Upper lobe of right lung (tissue), 1 donor: ENCODE measurements around the gene GHITM. TPM values are rescaled to one million over a fixed set of nuclear protein-coding genes. Genes with fewer than 3 reads are reported as not detected.

Experiments
- ATAC-seq: fragments of 200-7000 bp; cut with Tn5 transposase; one replicate; pipeline ENCODE4 v1.9.1; 2020; ENCODE audit warnings: mild to moderate bottlenecking, moderate library complexity
- DNase-seq: peaks from one replicate; pipeline ENCODE4 v3.0.0-alpha.2; 2020
- H3K27ac ChIP-seq: fragments of 200-600 bp; one replicate; pipeline ENCODE4 v1.8.0; 2022
- H3K27me3 ChIP-seq: fragments of 200-600 bp; one replicate; pipeline ENCODE4 v1.8.0; 2022; ENCODE audit warnings: mild to moderate bottlenecking
- H3K36me3 ChIP-seq: fragments of 200-600 bp; one replicate; pipeline ENCODE4 v1.8.0; 2022
- H3K4me1 ChIP-seq: fragments of 200-600 bp; one replicate; pipeline ENCODE4 v1.8.0; 2022
- H3K4me3 ChIP-seq: fragments of 200-600 bp; one replicate; pipeline ENCODE4 v1.8.0; 2022; ENCODE audit warnings: mild to moderate bottlenecking
- H3K9me3 ChIP-seq: fragments of 200-600 bp; one replicate; pipeline ENCODE4 v1.8.0; 2022
- CTCF ChIP-seq: fragments of 200-600 bp; IDR thresholded peaks from one replicate; pipeline ENCODE4 v1.8.0; 2022; ENCODE audit warnings: antibody characterized with exemption
- intact Hi-C: fragments of 100-400 bp; cut with DNase I; formaldehyde crosslinking; loops from one replicate; pipeline ENCODE4 v1.11.0; 2022
- total RNA-seq: library from RNA; stranded (reverse); fragmentation: NEBNext Ultra II Directional; extraction: Animal tissue kit (Norgen Biotek cat#: 25700); gene quantifications from one replicate; pipeline ENCODE4 v1.2.1, GENCODE V29; 2021
- donor health status: DM: no; HTN: yes; CAD: no; lungs with severe emphysema.

Gene GHITM
- total RNA-seq, 1 donor from 2014 or later: 117 TPM

GRCh38 chr10:84193846-84194423 lies 54.6 kb downstream of the GHITM start:
- peaks cover 44% of the 10 kb centered on the region for H3K27me3 ChIP-seq
- peaks cover 5% of the 10 kb centered on the region for H3K4me1 ChIP-seq
- intact Hi-C loops: no loop called here
- ATAC-seq: no peak
- H3K36me3 ChIP-seq: no peaks in the 10 kb centered on the region
- DNase-seq: peak; percentile 52
- TF ChIP-seq CTCF: no peak
- peak overlapping the region; percentile 45 for H3K4me3 ChIP-seq
- H3K9me3 ChIP-seq: no peaks in the 10 kb centered on the region
- no peak overlapping the region for H3K27ac ChIP-seq

- H3K27ac ChIP-seq: no peak within 1 kb of the TSS
- intact Hi-C loops: no loop called here
- H3K27me3 ChIP-seq: peaks cover 44% of the 10 kb centered on the region
- DNase-seq (peak; percentile 70), ATAC-seq (peak; percentile 51)
- no peaks in the 10 kb centered on the region for H3K36me3 ChIP-seq
- H3K9me3 ChIP-seq: no peaks in the 10 kb centered on the region
- peak within 1 kb of the TSS; percentile 45 for H3K4me3 ChIP-seq
- H3K4me1 ChIP-seq: peaks cover 5% of the 10 kb centered on the region
- TF ChIP-seq CTCF: no peak
Measured at GRCh38 chr10:84194424-84195043, 55.2 kb downstream of the GHITM start, which contains the start of gene CDHR1. CDHR1 (plus strand) TSS chr10:84194537; CDS start chr10:84194761, 224 bp downstream.

GRCh38 chr10:84195044-84195830 lies 55.9 kb downstream of the GHITM start:
- DNase-seq (peak; percentile 51), ATAC-seq (no peak)
- Histone ChIP-seq H3K27me3 (peaks cover 44% of the 10 kb centered on the region), H3K27ac (no peak overlapping the region), H3K4me3 (no peak overlapping the region), H3K36me3 (no peaks in the 10 kb centered on the region), H3K9me3 (no peaks in the 10 kb centered on the region), H3K4me1 (peaks cover 5% of the 10 kb centered on the region)
- intact Hi-C loops: no loop called here
- no peak for TF ChIP-seq CTCF

GRCh38 chr10:84196083-84196482 lies 56.8 kb downstream of the GHITM start:
- intact Hi-C loops: no loop called here
- DNase-seq (no peak), ATAC-seq (no peak)
- peaks cover 40% of the 10 kb centered on the region for H3K27me3 ChIP-seq
- TF ChIP-seq CTCF: no peak
- no peak overlapping the region for H3K4me3 ChIP-seq
- peaks cover 5% of the 10 kb centered on the region for H3K4me1 ChIP-seq
- H3K27ac ChIP-seq: no peak overlapping the region
- no peaks in the 10 kb centered on the region for H3K36me3 ChIP-seq
- no peaks in the 10 kb centered on the region for H3K9me3 ChIP-seq

GRCh38 chr10:84196941-84197340 lies 57.6 kb downstream of the GHITM start:
- peaks cover 40% of the 10 kb centered on the region for H3K27me3 ChIP-seq
- H3K4me1 ChIP-seq: peaks cover 5% of the 10 kb centered on the region
- H3K4me3 ChIP-seq: no peak overlapping the region
- DNase-seq (peak; percentile 50), ATAC-seq (no peak)
- intact Hi-C loops: no loop called here
- no peaks in the 10 kb centered on the region for H3K9me3 ChIP-seq
- TF ChIP-seq CTCF: no peak
- H3K36me3 ChIP-seq: no peaks in the 10 kb centered on the region
- no peak overlapping the region for H3K27ac ChIP-seq
